Progenitor cell of endocrine pancreas (in vitro differentiated cells): Measurements from ENCODE around the gene H2AZ2. TPM values are rescaled to one million over a fixed set of nuclear protein-coding genes. Genes with fewer than 3 reads are reported as not detected.
A peak's percentile ranks its signal among the peaks of the same experiment; 100 is the strongest.

Experiments used
- DNase-seq: peaks from one replicate; pipeline ENCODE4 v3.0.0; 2021; ENCODE audit warnings: low spot score; ENCODE audit not compliant: unreplicated experiment
- H3K27ac Mint-ChIP-seq: 2 replicates; pipeline ENCODE4 v1.8.0; 2021; ENCODE audit warnings: mild to moderate bottlenecking, moderate library complexity, mixed read lengths
- H3K27me3 Mint-ChIP-seq: 2 replicates; pipeline ENCODE4 v1.8.0; 2021; ENCODE audit warnings: mixed read lengths
- H3K36me3 Mint-ChIP-seq: 2 replicates; pipeline ENCODE4 v1.8.0; 2022; ENCODE audit warnings: mixed read lengths; ENCODE audit not compliant: insufficient read depth
- H3K4me1 Mint-ChIP-seq: 2 replicates; pipeline ENCODE4 v1.8.0; 2021; ENCODE audit warnings: low read depth, mixed read lengths
- H3K4me3 Mint-ChIP-seq: 2 replicates; pipeline ENCODE4 v1.8.0; 2021; ENCODE audit warnings: low read depth, mild to moderate bottlenecking, moderate library complexity, mixed read lengths
- H3K9me3 Mint-ChIP-seq: 2 replicates; pipeline ENCODE4 v1.8.0; 2021; ENCODE audit warnings: low read depth, mixed read lengths
- total RNA-seq: library from RNA; stranded (reverse); gene quantifications from 2 replicates; pipeline ENCODE4 v1.2.1, GENCODE V29; 2021
- TF ChIP-seq, protein P1 (sequence below): fragments of 200-600 bp; sonication (generic); IDR thresholded peaks from one replicate; pipeline ENCODE4 v1.5.0; 2021; ENCODE audit warnings: antibody characterized with exemption, mild to moderate bottlenecking; ENCODE audit not compliant: unreplicated experiment

H2AZ2 gene
- total RNA-seq, 1 donor from 2014 or later: 244 TPM

- Mint-ChIP-seq H3K9me3 (no peaks in the 10 kb centered on the region), H3K4me1 (peaks cover 6% of the 10 kb centered on the region), H3K27ac (no peak overlapping the region), H3K36me3 (no peaks in the 10 kb centered on the region), H3K27me3 (peaks cover 20% of the 10 kb centered on the region), H3K4me3 (no peak overlapping the region)
- no peak for DNase-seq
- TF ChIP-seq, protein P1, sequence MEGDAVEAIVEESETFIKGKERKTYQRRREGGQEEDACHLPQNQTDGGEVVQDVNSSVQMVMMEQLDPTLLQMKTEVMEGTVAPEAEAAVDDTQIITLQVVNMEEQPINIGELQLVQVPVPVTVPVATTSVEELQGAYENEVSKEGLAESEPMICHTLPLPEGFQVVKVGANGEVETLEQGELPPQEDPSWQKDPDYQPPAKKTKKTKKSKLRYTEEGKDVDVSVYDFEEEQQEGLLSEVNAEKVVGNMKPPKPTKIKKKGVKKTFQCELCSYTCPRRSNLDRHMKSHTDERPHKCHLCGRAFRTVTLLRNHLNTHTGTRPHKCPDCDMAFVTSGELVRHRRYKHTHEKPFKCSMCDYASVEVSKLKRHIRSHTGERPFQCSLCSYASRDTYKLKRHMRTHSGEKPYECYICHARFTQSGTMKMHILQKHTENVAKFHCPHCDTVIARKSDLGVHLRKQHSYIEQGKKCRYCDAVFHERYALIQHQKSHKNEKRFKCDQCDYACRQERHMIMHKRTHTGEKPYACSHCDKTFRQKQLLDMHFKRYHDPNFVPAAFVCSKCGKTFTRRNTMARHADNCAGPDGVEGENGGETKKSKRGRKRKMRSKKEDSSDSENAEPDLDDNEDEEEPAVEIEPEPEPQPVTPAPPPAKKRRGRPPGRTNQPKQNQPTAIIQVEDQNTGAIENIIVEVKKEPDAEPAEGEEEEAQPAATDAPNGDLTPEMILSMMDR: no peak
Measured at GRCh38 chr7:44891372-44891771, 43.5 kb upstream of the H2AZ2 start.

- H3K27ac Mint-ChIP-seq: no peak overlapping the region
- TF ChIP-seq, protein P1: no peak
- no peak for DNase-seq
- peaks cover 12% of the 10 kb centered on the region for H3K4me1 Mint-ChIP-seq
- no peaks in the 10 kb centered on the region for H3K9me3 Mint-ChIP-seq
- no peak overlapping the region for H3K4me3 Mint-ChIP-seq
- H3K27me3 Mint-ChIP-seq: peaks cover 17% of the 10 kb centered on the region
- H3K36me3 Mint-ChIP-seq: peaks cover 3% of the 10 kb centered on the region
Measured at GRCh38 chr7:44889086-44889781, 41.3 kb upstream of the H2AZ2 start.

- peaks cover 4% of the 10 kb centered on the region for H3K36me3 Mint-ChIP-seq
- peak overlapping the region; percentile 31 for H3K4me3 Mint-ChIP-seq
- peaks cover 17% of the 10 kb centered on the region for H3K27me3 Mint-ChIP-seq
- H3K4me1 Mint-ChIP-seq: peaks cover 22% of the 10 kb centered on the region
- no peaks in the 10 kb centered on the region for H3K9me3 Mint-ChIP-seq
- H3K27ac Mint-ChIP-seq: no peak overlapping the region
- TF ChIP-seq, protein P1: no peak
- no peak for DNase-seq
Measured at GRCh38 chr7:44887293-44887692, 39.4 kb upstream of the H2AZ2 start.

- peak; percentile 87 for DNase-seq
- H3K27ac Mint-ChIP-seq: peak within 1 kb of the TSS; percentile 100
- peaks cover 11% of the 10 kb centered on the region for H3K27me3 Mint-ChIP-seq
- no peaks in the 10 kb centered on the region for H3K9me3 Mint-ChIP-seq
- H3K36me3 Mint-ChIP-seq: peaks cover 7% of the 10 kb centered on the region
- H3K4me1 Mint-ChIP-seq: peaks cover 36% of the 10 kb centered on the region
- H3K4me3 Mint-ChIP-seq: peak within 1 kb of the TSS; percentile 99
- TF ChIP-seq, protein P1: no peak
Measured at GRCh38 chr7:44885394-44886317, 37.8 kb upstream of the H2AZ2 start, which contains the start of gene PURB. Gene PURB (minus strand): TSS chr7:44885530. CDS start chr7:44885348, 182 bp downstream.
